Activated gamma-delta T cell (primary cell): Measurements from ENCODE around the gene GALNT7.
"Not testable (repeated sequence)": the region's sequence is repeated elsewhere in the genome, so short reads cannot be mapped to it uniquely, and the experiment has no call there.

ENCODE experiments used
- DNase-seq: peaks from one replicate; lab custom pipeline; 2025; lab: John Stamatoyannopoulos, UW

Gene GALNT7

GRCh38 chr4:173195109-173195508, 26.5 kb downstream of the GALNT7 start:
- no peak for DNase-seq

DNA sequence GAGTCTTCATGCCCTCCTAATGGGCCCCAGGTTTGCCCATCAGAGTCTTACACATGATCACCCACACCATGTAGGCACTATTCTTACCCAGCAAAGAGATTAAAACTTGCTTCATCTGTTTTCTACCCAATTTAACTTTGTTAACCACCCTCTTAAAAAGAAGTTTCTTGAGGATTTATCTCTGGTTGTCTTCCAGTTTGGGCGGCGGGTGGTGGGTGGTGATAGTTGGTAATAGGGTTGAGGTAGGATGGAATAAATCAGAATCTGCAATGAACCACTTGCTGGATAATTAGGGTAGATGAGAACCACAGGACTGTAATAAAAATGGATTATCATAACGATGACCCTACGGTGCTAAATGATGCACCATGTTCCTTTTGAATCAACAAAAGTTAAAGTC, 30.9 kb downstream of the GALNT7 start:
- DNase-seq, result no peak

GRCh38 chr4:173200103-173200884, 31.7 kb downstream of the GALNT7 start:
- no peak for DNase-seq

DNA sequence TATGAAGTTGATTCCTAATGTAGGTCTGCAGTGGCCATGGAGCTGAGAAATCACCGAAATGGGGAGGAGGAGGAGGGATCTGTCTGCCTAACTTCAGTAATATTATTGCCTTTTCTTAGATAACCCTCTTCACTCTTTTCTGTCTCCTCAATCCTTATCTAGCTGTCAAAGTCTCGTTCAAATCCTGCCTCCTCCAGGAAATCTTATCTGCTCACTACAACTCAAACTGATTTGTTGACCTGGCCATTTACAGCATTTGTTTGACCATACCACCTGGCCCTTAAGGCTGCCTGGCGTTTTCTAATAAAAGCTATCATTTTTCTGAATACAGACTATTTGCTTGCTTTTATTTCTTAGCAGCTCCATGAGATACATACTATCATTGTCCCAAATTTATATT, 33.8 kb downstream of the GALNT7 start:
- DNase-seq, result no peak

DNA sequence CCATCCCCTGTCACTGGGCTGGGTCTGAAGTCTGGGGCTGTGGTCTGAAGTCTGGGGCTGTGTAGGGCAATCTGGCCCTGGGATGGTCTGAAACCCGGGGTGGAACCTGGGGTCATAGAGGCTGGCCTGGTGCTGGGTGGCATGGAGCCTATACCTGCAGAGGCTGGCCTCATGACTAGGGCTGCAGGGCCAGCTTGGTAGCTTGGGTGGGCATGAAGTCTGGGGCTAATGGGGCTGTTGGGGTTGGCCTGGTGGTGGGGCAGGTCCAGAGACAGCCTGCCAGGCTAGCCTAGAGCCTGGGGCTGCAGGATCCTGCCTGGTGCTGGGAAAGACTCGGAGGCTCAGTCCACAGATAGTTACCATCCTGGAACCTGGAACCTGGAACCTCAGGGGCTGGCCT, 37.0 kb downstream of the GALNT7 start:
- no peak for DNase-seq

DNA sequence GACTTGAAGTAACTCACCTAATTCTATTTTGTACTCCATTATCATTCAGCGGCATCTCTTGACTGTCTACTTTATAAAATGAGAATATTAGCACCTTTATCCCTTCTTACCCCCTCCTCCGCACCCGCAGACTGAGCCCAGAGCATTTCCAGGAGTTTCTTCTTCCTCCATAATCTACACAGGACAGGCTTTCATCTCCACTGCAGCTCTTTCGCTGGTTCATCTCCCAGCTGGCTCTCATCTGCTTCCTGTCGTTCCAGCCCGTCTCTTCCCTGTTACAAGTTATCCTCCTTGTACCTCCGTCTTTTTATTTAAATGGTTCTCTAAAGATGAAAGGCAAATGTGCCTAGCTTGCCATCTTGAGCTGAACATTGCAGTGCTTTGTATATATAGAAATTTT, 39.8 kb downstream of the GALNT7 start:
- DNase-seq, result no peak

- no peak for DNase-seq
Observed at GRCh38 chr4:173211222-173211621, 42.6 kb downstream of the GALNT7 start.

GRCh38 chr4:173211838-173212237, 43.2 kb downstream of the GALNT7 start:
- no peak for DNase-seq

- no peak for DNase-seq
Observed at GRCh38 chr4:173212379-173212778, 43.8 kb downstream of the GALNT7 start.

- no peak for DNase-seq
Observed at GRCh38 chr4:173213296-173213695, 44.7 kb downstream of the GALNT7 start.

GRCh38 chr4:173214231-173214630, 45.6 kb downstream of the GALNT7 start:
- DNase-seq, result no peak

DNA sequence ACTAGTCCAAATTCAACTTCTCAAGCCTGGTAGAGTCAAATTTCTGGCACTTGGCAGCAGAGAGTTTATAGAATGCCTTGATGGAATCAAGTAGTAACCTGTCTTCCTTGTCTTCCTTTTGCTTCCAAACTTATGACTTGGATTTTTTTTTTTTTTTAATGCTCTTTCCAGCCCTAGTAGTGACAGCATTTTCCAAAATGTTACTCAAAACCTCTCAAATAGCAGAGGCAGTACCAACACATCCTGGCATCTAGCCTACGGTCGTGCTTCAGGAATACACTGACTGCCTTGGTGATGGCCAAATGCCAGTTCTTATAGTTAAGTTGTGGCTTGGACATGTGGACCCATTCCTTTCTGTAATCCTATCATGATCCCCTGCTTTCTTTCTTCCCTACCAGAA, 46.0 kb downstream of the GALNT7 start:
- no peak for DNase-seq

DNA sequence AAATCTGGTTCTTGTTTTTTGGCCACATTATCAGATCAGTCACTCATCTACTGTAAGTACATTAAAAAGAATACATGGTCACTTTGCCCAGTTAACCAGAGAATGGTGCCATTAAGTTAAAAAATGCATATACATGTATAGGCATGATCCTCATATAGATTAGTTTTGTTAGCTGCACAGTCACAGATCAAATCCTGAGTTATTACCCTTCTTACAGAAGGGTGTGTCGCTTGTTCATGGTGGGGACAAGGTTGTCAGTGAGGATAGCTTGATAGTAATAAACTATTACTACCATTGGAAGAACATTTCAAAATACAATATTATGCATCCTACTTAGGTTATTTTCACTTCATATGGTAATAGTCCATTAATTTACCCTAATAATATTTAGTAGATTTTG, 48.5 kb downstream of the GALNT7 start:
- no peak for DNase-seq

DNA sequence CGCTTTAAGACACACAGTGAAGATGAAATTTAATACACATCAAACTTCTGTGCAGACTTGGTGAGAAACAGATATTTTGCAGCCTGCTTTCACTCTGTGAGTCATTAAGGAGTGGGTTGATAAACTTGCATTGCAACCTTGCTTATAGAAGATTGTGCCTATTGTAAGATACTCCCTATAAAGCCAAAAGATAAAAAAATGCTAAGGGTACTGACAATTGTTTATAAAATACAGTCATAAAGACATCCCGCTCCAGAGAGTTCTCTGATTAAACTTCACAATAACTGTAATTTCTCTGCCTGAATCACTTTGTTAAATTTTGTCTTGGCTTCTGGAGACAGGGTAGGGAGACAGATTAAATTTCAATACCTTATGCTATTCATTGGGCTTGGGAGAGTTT, 49.1 kb downstream of the GALNT7 start:
- DNase-seq, result no peak

- no peak for DNase-seq
Observed at GRCh38 chr4:173218411-173219125, 50.0 kb downstream of the GALNT7 start.

GRCh38 chr4:173219126-173219437, 50.5 kb downstream of the GALNT7 start:
- DNase-seq, result not testable (repeated sequence)

GRCh38 chr4:173223743-173224142, 55.1 kb downstream of the GALNT7 start:
- no peak for DNase-seq

DNA sequence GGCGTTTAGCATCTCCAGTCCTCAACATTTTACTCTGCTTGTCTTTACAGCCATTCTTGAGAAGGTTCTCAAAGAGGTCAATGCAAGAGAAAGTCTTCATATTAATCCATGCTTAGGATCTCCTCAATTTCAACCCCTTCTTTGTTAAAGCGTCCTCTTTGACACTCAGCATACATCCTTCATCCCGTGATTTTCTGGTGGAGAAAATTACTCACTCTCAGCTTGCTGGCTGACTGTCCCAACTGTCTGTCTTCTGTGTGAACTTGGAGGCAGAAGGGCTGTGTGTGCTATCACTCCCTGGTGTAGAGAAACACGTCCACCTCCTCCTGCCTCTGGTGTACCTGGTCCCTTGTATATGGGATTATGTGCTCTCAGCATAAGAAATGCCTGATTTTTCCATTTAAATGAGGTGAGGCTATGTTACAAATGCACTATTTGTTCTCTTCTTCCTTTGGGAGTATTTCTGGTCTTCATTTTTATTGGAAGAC, 57.8 kb downstream of the GALNT7 start:
- DNase-seq, result no peak

DNA sequence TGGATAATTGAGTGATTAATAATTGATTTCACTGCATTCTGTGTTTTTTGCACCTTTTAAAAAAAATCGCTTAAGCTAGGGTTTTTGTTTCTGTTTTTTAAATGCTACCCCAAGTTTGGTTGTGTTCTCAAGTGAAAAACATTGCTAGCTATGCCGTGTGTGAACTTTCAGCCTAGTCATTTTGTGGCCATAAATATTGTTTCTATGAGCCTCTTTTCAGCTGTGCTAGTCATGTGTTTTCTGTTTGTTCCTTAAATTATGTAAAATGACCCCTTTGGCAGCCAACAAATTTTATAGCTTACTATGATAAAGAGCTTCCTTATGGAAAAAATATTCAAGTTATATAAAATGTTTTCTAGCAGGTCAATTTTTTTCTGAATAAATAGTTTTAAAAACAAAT, 59.1 kb downstream of the GALNT7 start:
- no peak for DNase-seq

- no peak for DNase-seq
Observed at GRCh38 chr4:173230062-173230461, 61.5 kb downstream of the GALNT7 start.

- DNase-seq, result no peak
Observed at GRCh38 chr4:173231916-173232315, 63.3 kb downstream of the GALNT7 start.

DNA sequence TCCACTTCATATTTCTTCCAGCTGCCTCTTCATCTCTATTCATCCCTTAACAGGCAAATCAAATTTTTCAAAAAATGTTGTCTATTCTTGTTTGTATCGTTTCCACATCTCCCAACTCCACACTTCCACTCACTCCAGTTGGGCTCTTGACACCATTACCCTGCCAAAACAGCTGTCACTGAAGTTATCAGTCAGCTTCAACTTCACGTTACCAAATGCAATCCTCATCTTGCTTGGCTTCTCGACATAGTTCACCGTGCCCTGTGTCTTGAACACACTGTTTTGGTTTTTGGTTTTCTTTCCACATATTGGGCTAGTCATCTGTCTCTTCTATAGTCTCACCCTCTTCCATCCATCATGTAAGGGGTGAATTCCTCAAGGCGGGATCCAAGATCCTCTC, 65.2 kb downstream of the GALNT7 start:
- DNase-seq, result no peak

DNA sequence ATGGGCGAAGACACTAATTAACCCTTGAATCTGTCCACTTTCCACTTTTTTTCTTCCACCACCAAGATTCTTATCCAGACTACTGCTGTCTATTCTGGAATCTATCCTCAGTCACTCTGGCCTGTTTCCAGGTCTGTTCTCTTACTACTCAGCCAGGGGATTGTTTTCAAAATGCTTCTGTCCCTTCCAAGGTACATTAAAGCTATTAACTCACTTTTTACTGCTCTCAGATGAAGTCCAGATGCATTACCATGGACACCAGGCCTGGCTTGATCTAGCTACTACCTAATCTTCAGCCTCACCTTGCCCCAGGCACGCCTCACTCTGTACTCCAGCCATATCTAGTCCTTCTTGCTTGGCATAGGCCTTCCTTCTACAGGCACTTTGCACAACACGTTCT, 66.4 kb downstream of the GALNT7 start:
- DNase-seq, result no peak

DNA sequence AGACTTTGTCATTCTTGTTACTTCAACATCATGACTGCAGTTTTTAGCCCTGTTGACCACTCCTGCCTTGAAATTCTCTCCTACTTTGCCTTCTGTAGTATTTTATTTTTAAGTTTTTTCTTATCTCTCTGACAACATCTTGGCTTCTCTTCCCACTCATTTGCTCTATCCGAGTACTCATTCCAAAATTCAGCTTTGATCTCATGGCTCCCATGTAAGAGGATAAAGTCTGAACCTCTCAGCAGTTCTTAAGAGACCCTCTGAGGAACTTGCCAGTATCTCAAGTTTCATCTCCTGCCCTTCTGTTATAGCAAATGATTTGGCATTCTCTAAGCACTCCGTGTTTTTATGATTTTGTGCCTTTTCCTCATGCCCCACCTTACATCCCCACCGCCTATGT, 67.7 kb downstream of the GALNT7 start:
- DNase-seq, result no peak
